ENCODE measurements around the gene NANP. TPM values are rescaled to one million over a fixed set of nuclear protein-coding genes. Genes with fewer than 3 reads are reported as not detected.

The NANP gene
- total RNA-seq, 2 experiments from 2014 or later, result 6.5 to 7.3 TPM

GRCh38 chr20:25576783-25577530, 46.9 kb downstream of the NANP start:
- Mint-ChIP-seq H3K4me3 (no peak overlapping the region), H3K27me3 (no peaks in the 10 kb centered on the region), H3K36me3 (no peaks in the 10 kb centered on the region), H3K4me1 (ENCODE audit: low read depth) (no peaks in the 10 kb centered on the region), H3K27ac (no peak overlapping the region), H3K9me3 (no peaks in the 10 kb centered on the region)
- intact Hi-C loops (cut with micrococcal nuclease), result no loop called here
- ChIA-PET POLR2A (no interaction called here), CTCF (no interaction called here)
- DNase-seq, result no peak

- Mint-ChIP-seq H3K27ac (no peak overlapping the region), H3K27me3 (no peaks in the 10 kb centered on the region), H3K36me3 (no peaks in the 10 kb centered on the region), H3K4me3 (no peak overlapping the region), H3K4me1 (ENCODE audit: low read depth) (no peaks in the 10 kb centered on the region), H3K9me3 (no peaks in the 10 kb centered on the region)
- intact Hi-C loops (cut with micrococcal nuclease), result no loop called here
- POLR2A ChIA-PET, result no interaction called here
- no peak for DNase-seq
- CTCF ChIA-PET, result no interaction called here
These were observed 49.4 kb downstream of the NANP start for GRCh38 chr20:25574411-25574810.

- POLR2A ChIA-PET, result interaction anchor here (0.6 kb wide), 1 partner anchor 20 kb away, joined by 3 read pairs; no protein-coding TSS in a partner anchor
- H3K27ac Mint-ChIP-seq, result no peak overlapping the region
These were observed 50.2 kb downstream of the NANP start for GRCh38 chr20:25573288-25574251.

GRCh38 chr20:25571817-25572216, 52.0 kb downstream of the NANP start:
- no peak for DNase-seq
- Mint-ChIP-seq H3K4me1 (ENCODE audit: low read depth) (peaks cover 5% of the 10 kb centered on the region), H3K9me3 (no peaks in the 10 kb centered on the region), H3K4me3 (no peak overlapping the region), H3K27me3 (no peaks in the 10 kb centered on the region), H3K27ac (no peak overlapping the region), H3K36me3 (no peaks in the 10 kb centered on the region)
- intact Hi-C loops (cut with micrococcal nuclease), result no loop called here
- ChIA-PET POLR2A (no interaction called here), CTCF (no interaction called here)

More at GRCh38 chr20:25573288-25574251, 50.2 kb downstream of the NANP start:
- Mint-ChIP-seq H3K4me1 (ENCODE audit: low read depth) (no peaks in the 10 kb centered on the region), H3K4me3 (no peak overlapping the region), H3K9me3 (no peaks in the 10 kb centered on the region), H3K36me3 (no peaks in the 10 kb centered on the region), H3K27me3 (no peaks in the 10 kb centered on the region)
- intact Hi-C loops (cut with micrococcal nuclease), result no loop called here
- CTCF ChIA-PET, result no interaction called here
- no peak for DNase-seq

- H3K27ac Mint-ChIP-seq, result no peak overlapping the region
These were observed 52.6 kb downstream of the NANP start for GRCh38 chr20:25571240-25571639.

GRCh38 chr20:25570148-25570530, 53.7 kb downstream of the NANP start:
- no peak overlapping the region for H3K4me3 Mint-ChIP-seq
- H3K9me3 Mint-ChIP-seq, result no peaks in the 10 kb centered on the region
- no peak for DNase-seq
- H3K27ac Mint-ChIP-seq, result no peak overlapping the region
- intact Hi-C loops (cut with micrococcal nuclease), result no loop called here
- H3K36me3 Mint-ChIP-seq, result no peaks in the 10 kb centered on the region
- POLR2A ChIA-PET, result no interaction called here
- CTCF ChIA-PET, result no interaction called here
- peaks cover 5% of the 10 kb centered on the region for H3K4me1 Mint-ChIP-seq (ENCODE audit: low read depth)
- H3K27me3 Mint-ChIP-seq, result no peaks in the 10 kb centered on the region

More at GRCh38 chr20:25571240-25571639, 52.6 kb downstream of the NANP start:
- Mint-ChIP-seq H3K36me3 (no peaks in the 10 kb centered on the region), H3K4me1 (ENCODE audit: low read depth) (peaks cover 5% of the 10 kb centered on the region), H3K4me3 (no peak overlapping the region), H3K27me3 (no peaks in the 10 kb centered on the region), H3K9me3 (no peaks in the 10 kb centered on the region)
- no peak for DNase-seq
- intact Hi-C loops (cut with micrococcal nuclease), result no loop called here
- ChIA-PET CTCF (no interaction called here), POLR2A (no interaction called here)

GRCh38 chr20:25567286-25567685, 56.5 kb downstream of the NANP start:
- no peak for DNase-seq
- ChIA-PET POLR2A (no interaction called here), CTCF (no interaction called here)
- no peaks in the 10 kb centered on the region for H3K36me3 Mint-ChIP-seq
- peaks cover 9% of the 10 kb centered on the region for H3K4me1 Mint-ChIP-seq (ENCODE audit: low read depth)
- no peaks in the 10 kb centered on the region for H3K27me3 Mint-ChIP-seq
- intact Hi-C loops (cut with micrococcal nuclease), result no loop called here
- H3K4me3 Mint-ChIP-seq, result no peak overlapping the region
- peaks cover 2% of the 10 kb centered on the region for H3K9me3 Mint-ChIP-seq
- H3K27ac Mint-ChIP-seq, result no peak overlapping the region

- Mint-ChIP-seq H3K36me3 (no peaks in the 10 kb centered on the region), H3K4me3 (no peak overlapping the region), H3K9me3 (peaks cover 2% of the 10 kb centered on the region), H3K27ac (no peak overlapping the region), H3K4me1 (ENCODE audit: low read depth) (peaks cover 9% of the 10 kb centered on the region), H3K27me3 (no peaks in the 10 kb centered on the region)
- POLR2A ChIA-PET, result no interaction called here
- CTCF ChIA-PET, result no interaction called here
- intact Hi-C loops (cut with micrococcal nuclease), result no loop called here
- no peak for DNase-seq
These were observed 57.0 kb downstream of the NANP start for GRCh38 chr20:25566821-25567220.

GRCh38 chr20:25565578-25566157, 58.1 kb downstream of the NANP start:
- no peaks in the 10 kb centered on the region for H3K36me3 Mint-ChIP-seq
- no peak overlapping the region for H3K27ac Mint-ChIP-seq
- ChIA-PET POLR2A (no interaction called here), CTCF (no interaction called here)
- intact Hi-C loops (cut with micrococcal nuclease), result no loop called here
- DNase-seq, result no peak
- H3K27me3 Mint-ChIP-seq, result no peaks in the 10 kb centered on the region
- no peak overlapping the region for H3K4me3 Mint-ChIP-seq
- peaks cover 2% of the 10 kb centered on the region for H3K9me3 Mint-ChIP-seq
- H3K4me1 Mint-ChIP-seq (ENCODE audit: low read depth), result peaks cover 9% of the 10 kb centered on the region

- POLR2A ChIA-PET, result no interaction called here
- no peak overlapping the region for H3K27ac Mint-ChIP-seq
These were observed 59.9 kb downstream of the NANP start for GRCh38 chr20:25563876-25564275.

GRCh38 chr20:25563362-25563761, 60.5 kb downstream of the NANP start:
- Mint-ChIP-seq H3K4me1 (ENCODE audit: low read depth) (peaks cover 9% of the 10 kb centered on the region), H3K9me3 (peaks cover 2% of the 10 kb centered on the region), H3K27ac (no peak overlapping the region), H3K36me3 (no peaks in the 10 kb centered on the region), H3K4me3 (no peak overlapping the region), H3K27me3 (no peaks in the 10 kb centered on the region)
- intact Hi-C loops (cut with micrococcal nuclease), result no loop called here
- DNase-seq, result no peak
- CTCF ChIA-PET, result no interaction called here
- POLR2A ChIA-PET, result no interaction called here

More at GRCh38 chr20:25563876-25564275, 59.9 kb downstream of the NANP start:
- CTCF ChIA-PET, result no interaction called here
- no peaks in the 10 kb centered on the region for H3K27me3 Mint-ChIP-seq
- no peaks in the 10 kb centered on the region for H3K36me3 Mint-ChIP-seq
- intact Hi-C loops (cut with micrococcal nuclease), result no loop called here
- DNase-seq, result no peak
- no peak overlapping the region for H3K4me3 Mint-ChIP-seq
- peaks cover 9% of the 10 kb centered on the region for H3K4me1 Mint-ChIP-seq (ENCODE audit: low read depth)
- peaks cover 2% of the 10 kb centered on the region for H3K9me3 Mint-ChIP-seq
